A549 (cell line): Measurements from ENCODE around the gene CHID1. TPM values are rescaled to one million over a fixed set of nuclear protein-coding genes. Genes with fewer than 3 reads are reported as not detected.

ENCODE experiments used
- ATAC-seq, 2 experiments: fragments of 200-7000 bp in 1 of 2; fragments of >200 bp in 1 of 2; cut with Nextera tagmentation in 1 of 2; cut with Tn5 transposase in 1 of 2; 3 replicates each; pipeline versions ENCODE4 v1.8.0 to v1.9.1; 2018 to 2020; ENCODE audit warnings: mild to moderate bottlenecking in 1 of 2, moderate library complexity in 1 of 2
- CTCF ChIA-PET: fragments of 300-600 bp; sonication (Branson Sonifier 250); formaldehyde crosslinking; extraction: SDS; loops from one replicate; lab custom pipeline; 2021; ENCODE audit warnings: antibody characterized with exemption, inconsistent platforms; lab: Yijun Ruan, JAX
- POLR2A ChIA-PET: fragments of 350-600 bp; formaldehyde crosslinking; extraction: SDS; loops from one replicate; lab custom pipeline; 2021; ENCODE audit warnings: antibody characterized with exemption, inconsistent platforms; lab: Yijun Ruan, JAX
- DNase-seq, 2 experiments: peaks; one replicate each; pipeline versions ENCODE4 v3.0.0 to v3.0.0-alpha.2; 2011 to 2016; ENCODE audit warnings: low read depth in 1 of 2, low spot score in 1 of 2
- FAIRE-seq: peaks from 2 replicates; lab custom pipeline; 2011; peaks lifted over from hg19 to GRCh38; lab: Jason Lieb, UNC
- H3K27ac ChIP-seq, 2 experiments: fragments of >200 bp; sonication (Bioruptor Twin); formaldehyde crosslinking; 3 replicates each; pipeline ENCODE4 v1.5.1; 2016 to 2017
- H3K4me1 ChIP-seq: fragments of >200 bp; sonication (Bioruptor Twin); formaldehyde crosslinking; 3 replicates; pipeline ENCODE4 v1.6.1; 2016
- H3K4me2 ChIP-seq: fragments of >200 bp; sonication (Bioruptor Twin); formaldehyde crosslinking; 3 replicates; pipeline ENCODE4 v1.6.1; 2016
- H3K4me3 ChIP-seq: fragments of >200 bp; sonication (Bioruptor Twin); formaldehyde crosslinking; 3 replicates; pipeline ENCODE4 v1.5.1; 2016
- H3K9me3 ChIP-seq: fragments of >200 bp; sonication (Bioruptor Twin); formaldehyde crosslinking; 3 replicates; pipeline ENCODE4 v1.6.1; 2016
- BHLHE40 ChIP-seq: IDR thresholded peaks from 2 replicates; pipeline ENCODE4 v1.6.1; 2012; ENCODE audit warnings: low read depth, low read length, inconsistent platforms
- CHD2 ChIP-seq: fragments of 150-350 bp; IDR thresholded peaks from 2 replicates; pipeline ENCODE4 v1.6.1; 2014; ENCODE audit warnings: low read length; ENCODE audit not compliant: partially characterized antibody
- EHMT2 ChIP-seq: fragments of 200-600 bp; sonication (generic); IDR thresholded peaks from 2 replicates; pipeline ENCODE4 v1.6.1; 2016; ENCODE audit warnings: antibody characterized with exemption, low read depth, mild to moderate bottlenecking, moderate library complexity
- FOSB ChIP-seq: fragments of 250-450 bp; sonication (Bioruptor Pico); IDR thresholded peaks from 2 replicates; pipeline ENCODE4 v1.5.0; 2020; ENCODE audit warnings: mild to moderate bottlenecking, moderate library complexity
- FOXS1 ChIP-seq: fragments of 250-450 bp; sonication (Bioruptor Pico); IDR thresholded peaks from 2 replicates; pipeline ENCODE4 v1.5.0; 2020; ENCODE audit warnings: mild to moderate bottlenecking, moderate library complexity
- HDAC2 ChIP-seq: fragments of 200-600 bp; sonication (generic); IDR thresholded peaks from 2 replicates; pipeline ENCODE4 v1.6.1; 2016
- HEYL ChIP-seq: fragments of 250-450 bp; sonication (Bioruptor Pico); IDR thresholded peaks from 2 replicates; pipeline ENCODE4 v1.8.0; 2021; ENCODE audit warnings: mild to moderate bottlenecking, moderate library complexity
- HOXA7 ChIP-seq: fragments of 250-450 bp; sonication (Bioruptor Pico); IDR thresholded peaks from 2 replicates; pipeline ENCODE4 v1.5.0; 2020; ENCODE audit warnings: mild to moderate bottlenecking, moderate library complexity
- HOXB5 ChIP-seq: fragments of 250-450 bp; sonication (Bioruptor Pico); IDR thresholded peaks from 2 replicates; pipeline ENCODE4 v1.5.0; 2020; ENCODE audit warnings: mild to moderate bottlenecking, moderate library complexity
- JUN ChIP-seq, 2 experiments: fragments of >200 bp; sonication (Bioruptor Twin); formaldehyde crosslinking; IDR thresholded peaks; 2 replicates in 1 of 2; 3 replicates in 1 of 2; pipeline ENCODE4 v1.6.1; 2016 to 2017
- JUNB ChIP-seq: fragments of >200 bp; sonication (Bioruptor Twin); formaldehyde crosslinking; IDR thresholded peaks from 2 replicates; pipeline ENCODE4 v1.6.1; 2016
- KDM5A ChIP-seq: fragments of 200-600 bp; sonication (generic); IDR thresholded peaks from 2 replicates; pipeline ENCODE4 v1.6.1; 2016; ENCODE audit warnings: antibody characterized with exemption, mild to moderate bottlenecking
- MYC ChIP-seq: IDR thresholded peaks from 2 replicates; pipeline ENCODE4 v1.6.1; 2012; ENCODE audit warnings: mild to moderate bottlenecking, inconsistent platforms, low read length, improper control_type of control experiment, borderline replicate concordance
- NPAS2 ChIP-seq: fragments of 250-450 bp; sonication (Bioruptor Pico); IDR thresholded peaks from 2 replicates; pipeline ENCODE4 v1.8.0; 2022; ENCODE audit warnings: mild to moderate bottlenecking, moderate library complexity, borderline replicate concordance
- NR3C1 ChIP-seq: fragments of >200 bp; sonication (Bioruptor Twin); formaldehyde crosslinking; IDR thresholded peaks from 3 replicates; pipeline ENCODE4 v1.6.1; 2017
- PBX3 ChIP-seq: IDR thresholded peaks from 2 replicates; pipeline ENCODE4 v1.6.1; 2012
- POLR2A ChIP-seq: IDR thresholded peaks from 2 replicates; pipeline ENCODE4 v1.6.1; 2012; ENCODE audit warnings: mild to moderate bottlenecking, low read length
- POLR2AphosphoS2 ChIP-seq: conservative IDR thresholded peaks from 2 replicates; pipeline ENCODE4 v1.6.1; 2012; ENCODE audit warnings: low read length, improper control_type of control experiment, inconsistent platforms
- RAD21 ChIP-seq, 2 experiments: fragments of >200 bp in 1 of 2; sonication (Bioruptor Twin) in 1 of 2; formaldehyde crosslinking in 1 of 2; IDR thresholded peaks in 1 of 2; conservative IDR thresholded peaks in 1 of 2; 2 replicates in 1 of 2; 3 replicates in 1 of 2; pipeline ENCODE4 v1.6.1; 2012 to 2018; ENCODE audit warnings: inconsistent platforms in 1 of 2
- RARB ChIP-seq: fragments of 250-450 bp; sonication (Bioruptor Pico); IDR thresholded peaks from 2 replicates; pipeline ENCODE4 v1.8.0; 2021; ENCODE audit warnings: mild to moderate bottlenecking, moderate library complexity
- RCOR1 ChIP-seq: fragments of 150-350 bp; IDR thresholded peaks from 2 replicates; pipeline ENCODE4 v1.6.1; 2014; ENCODE audit warnings: antibody characterized with exemption, low read length, low read depth
- RNF2 ChIP-seq: fragments of 200-600 bp; sonication (generic); IDR thresholded peaks from 2 replicates; pipeline ENCODE4 v1.6.1; 2016; ENCODE audit warnings: low read depth, mild to moderate bottlenecking, antibody characterized with exemption, moderate library complexity, borderline replicate concordance
- SMC3 ChIP-seq: fragments of >200 bp; sonication (Bioruptor Twin); formaldehyde crosslinking; IDR thresholded peaks from 3 replicates; pipeline ENCODE4 v1.6.1; 2018; ENCODE audit warnings: inconsistent platforms
- SREBF2 ChIP-seq: fragments of 450-650 bp; IDR thresholded peaks from 2 replicates; pipeline ENCODE4 v1.6.1; 2014; ENCODE audit warnings: mild to moderate bottlenecking, moderate library complexity
- ZFP36 ChIP-seq: fragments of 450-650 bp; IDR thresholded peaks from 2 replicates; pipeline ENCODE4 v1.6.1; 2014; ENCODE audit warnings: borderline replicate concordance; ENCODE audit not compliant: partially characterized antibody
- WGBS: methylation state at CpG from one replicate; pipeline ENCODE4 v1.1.6; 2017; ENCODE audit errors: missing lambda C conversion rate; 5-methylcytosine and 5-hydroxymethylcytosine counted together
- polyA plus RNA-seq, 4 experiments: library from polyadenylated mRNA; depleted of rRNA in 3 of 4; stranded (reverse); fragments of >200 nt; fragmentation: RNase III in 1 of 4; extraction: RNeasy Plus Mini Kit Qiagen cat#74134 plus additional on column Dnase treatment in 1 of 4; gene quantifications; 2 replicates in 3 of 4; 3 replicates in 1 of 4; pipeline ENCODE4 v1.2.3, GENCODE V29; 2011 to 2017

The CHID1 gene
- polyA plus RNA-seq, 2 of the 4 experiments (the other 2 are of a cell fraction) = 53.8 to 70.6 TPM

GRCh38 chr11:852762-853161 lies 57.8 kb downstream of the CHID1 start:
- FAIRE-seq = no peak
- whole genome bisulfite sequencing = 95% methylated on average over 13 of the region's 15 CpGs
- TF ChIP-seq FOSB (CRISPR knock-in tag) (no peak), HOXA7 (no peak), NPAS2 (CRISPR knock-in tag) (no peak), POLR2A (no peak), PBX3 (no peak), JUNB (no peak), BHLHE40 (no peak), NR3C1 (no peak), SREBF2 (no peak), HEYL (CRISPR knock-in tag) (no peak), EHMT2 (no peak), RCOR1 (no peak), SMC3 (no peak), HOXB5 (no peak), POLR2AphosphoS2 (no peak), RARB (CRISPR knock-in tag) (no peak)
- ChIA-PET CTCF (interaction anchor here (9.0 kb wide), 1 partner anchor 198 kb away, joined by 32 read pairs; no protein-coding TSS in a partner anchor), POLR2A (no interaction called here)
- no peaks in the 10 kb centered on the region for H3K9me3 ChIP-seq
- no peak overlapping the region for H3K4me3 ChIP-seq
- no peak for DNase-seq
- H3K4me2 ChIP-seq = no peak overlapping the region
- ATAC-seq = no peak
- H3K4me1 ChIP-seq = peaks cover 42% of the 10 kb centered on the region
- peak overlapping the region in 1 of 2 experiments; percentile 34; a peak in 2 of 6 replicates for H3K27ac ChIP-seq

GRCh38 chr11:850775-851763 lies 59.5 kb downstream of the CHID1 start:
- 73% methylated on average over 14 of the region's 28 CpGs for WGBS
- TF ChIP-seq MYC (no peak), KDM5A (no peak), RNF2 (no peak), POLR2AphosphoS2 (no peak), BHLHE40 (no peak), JUNB (no peak), SMC3 (peak; percentile 23; the same call in 2 of the 3 replicates), JUN (IDR thresholded peaks at IDR 0.05) (no peak), ZFP36 (no peak), RAD21 (conservative IDR thresholded peaks at IDR 0.05 in 1 of 2, IDR thresholded peaks at IDR 0.05 in 1 of 2) (peak; percentile 28 to 45; a peak in 2 of 5 replicates), EHMT2 (no peak), HDAC2 (no peak), CHD2 (no peak), FOXS1 (CRISPR knock-in tag) (no peak)
- ChIA-PET CTCF (interaction anchor here (1.5 kb wide), 1 partner anchor 200 kb away, joined by 9 read pairs; no protein-coding TSS in a partner anchor), POLR2A (interaction anchor here (1.5 kb wide), 1 partner anchor 9 kb away, joined by 7 read pairs; no protein-coding TSS in a partner anchor)
- DNase-seq = no peak
- ATAC-seq = peak in 1 of 2 experiments; percentile 46; a peak in 2 of 6 replicates
- Histone ChIP-seq H3K27ac (peak overlapping the region in 1 of 2 experiments; percentile 57; a peak in 2 of 6 replicates), H3K4me3 (no peak overlapping the region), H3K4me2 (no peak overlapping the region), H3K4me1 (peaks cover 54% of the 10 kb centered on the region), H3K9me3 (no peaks in the 10 kb centered on the region)
- FAIRE-seq = no peak
